CD14-positive monocyte (primary cell): ENCODE data around the gene RABAC1. TPM values are rescaled to one million over a fixed set of nuclear protein-coding genes. Genes with fewer than 3 reads are reported as not detected.

Experiments used
- DNase-seq, 3 donors: peaks; one replicate each; pipeline ENCODE4 v3.0.0-alpha.2; 2011 to 2022
- H2AFZ ChIP-seq: 2 replicates; pipeline ENCODE4 v1.6.0; 2012; ENCODE audit warnings: mild to moderate bottlenecking, low read depth, low read length, inconsistent platforms; ENCODE audit not compliant: insufficient read depth, poor library complexity, severe bottlenecking
- H3K27ac ChIP-seq, 2 donors: 1 replicate in 1 of 2; 2 replicates in 1 of 2; pipeline ENCODE4 v1.5.1; 2012 to 2013; ENCODE audit warnings: low read length in 2 of 2, control low read depth in 1 of 2, inconsistent platforms in 1 of 2, low read depth in 1 of 2, mild to moderate bottlenecking in 1 of 2
- H3K27me3 ChIP-seq, 2 donors: one replicate each; pipeline versions ENCODE4 v1.6.0 to v1.6.1; 2011 to 2013; ENCODE audit warnings: low read length in 2 of 2; ENCODE audit not compliant: control insufficient read depth in 2 of 2, insufficient read depth in 2 of 2
- H3K36me3 ChIP-seq, 2 donors: replicated peaks in 1 of 2; 1 replicate in 1 of 2; 2 replicates in 1 of 2; pipeline versions ENCODE4 v1.5.1 to v1.6.1; 2012 to 2013; ENCODE audit warnings: low read length in 2 of 2, control low read depth in 1 of 2, inconsistent platforms in 1 of 2, mild to moderate bottlenecking in 1 of 2; ENCODE audit not compliant: insufficient read depth in 2 of 2, control insufficient read depth in 1 of 2
- H3K4me1 ChIP-seq, 2 donors: 1 replicate in 1 of 2; 2 replicates in 1 of 2; pipeline versions ENCODE4 v1.5.1 to v1.6.1; 2012 to 2013; ENCODE audit warnings: low read length in 2 of 2, control low read depth in 1 of 2, inconsistent platforms in 1 of 2, mild to moderate bottlenecking in 1 of 2, moderate library complexity in 1 of 2; ENCODE audit not compliant: insufficient read depth in 2 of 2, control insufficient read depth in 1 of 2
- H3K4me2 ChIP-seq: replicated peaks from 2 replicates; pipeline ENCODE3; 2012; ENCODE audit warnings: low read length, moderate library complexity, mild to moderate bottlenecking; ENCODE audit not compliant: poor library complexity, severe bottlenecking; ENCODE audit errors: extremely low read depth
- H3K4me3 ChIP-seq, 3 experiments: fragments of 200-600 bp in 1 of 3; sonication (generic) in 1 of 3; replicated peaks in 1 of 3; 1 replicate in 2 of 3; 2 replicates in 1 of 3; pipeline ENCODE4 v1.5.1; 2011 to 2013; ENCODE audit warnings: low read length in 3 of 3, mild to moderate bottlenecking in 3 of 3, control low read depth in 2 of 3, low read depth in 2 of 3, inconsistent platforms in 1 of 3, moderate library complexity in 1 of 3
- H3K79me2 ChIP-seq: 2 replicates; pipeline ENCODE4 v1.6.0; 2012; ENCODE audit warnings: mild to moderate bottlenecking, control low read depth, inconsistent platforms, low read length, moderate library complexity; ENCODE audit not compliant: insufficient read depth
- H3K9ac ChIP-seq: 2 replicates; pipeline ENCODE4 v1.6.0; 2017; ENCODE audit warnings: low read length, mild to moderate bottlenecking; ENCODE audit not compliant: insufficient read depth, poor library complexity, severe bottlenecking
- H3K9me3 ChIP-seq, 2 donors: replicated peaks in 1 of 2; 1 replicate in 1 of 2; 2 replicates in 1 of 2; pipeline versions ENCODE4 v1.5.1 to v1.6.1; 2012 to 2013; ENCODE audit warnings: low read length in 2 of 2, control low read depth in 1 of 2; ENCODE audit not compliant: control insufficient read depth in 1 of 2, insufficient read depth in 1 of 2
- H4K20me1 ChIP-seq: 2 replicates; pipeline ENCODE4 v1.6.0; 2012; ENCODE audit warnings: mild to moderate bottlenecking, low read length, control low read depth, moderate library complexity; ENCODE audit not compliant: insufficient read depth
- H3K27ac Mint-ChIP-seq, 7 donors: one replicate each; pipeline ENCODE4 v1.8.0; 2020; ENCODE audit warnings: mild to moderate bottlenecking in 7 of 7, mixed read lengths in 7 of 7, moderate library complexity in 6 of 7, inconsistent platforms in 2 of 7
- H3K27me3 Mint-ChIP-seq, 3 donors: one replicate each; pipeline ENCODE4 v1.8.0; 2021 to 2022; ENCODE audit warnings: low read depth in 3 of 3, mild to moderate bottlenecking in 3 of 3, mixed read lengths in 3 of 3, moderate library complexity in 3 of 3, inconsistent platforms in 1 of 3
- H3K36me3 Mint-ChIP-seq, 2 donors: one replicate each; pipeline ENCODE4 v1.8.0; 2020; ENCODE audit warnings: mixed read lengths in 2 of 2, inconsistent platforms in 1 of 2, mild to moderate bottlenecking in 1 of 2
- H3K4me1 Mint-ChIP-seq: one replicate; pipeline ENCODE4 v1.8.0; 2020; ENCODE audit warnings: mild to moderate bottlenecking, mixed read lengths
- H3K4me3 Mint-ChIP-seq, 2 donors: one replicate each; pipeline ENCODE4 v1.8.0; 2020; ENCODE audit warnings: mild to moderate bottlenecking in 2 of 2, mixed read lengths in 2 of 2, moderate library complexity in 1 of 2
- H3K9me3 Mint-ChIP-seq, 7 donors: one replicate each; pipeline ENCODE4 v1.8.0; 2020 to 2022; ENCODE audit warnings: mixed read lengths in 7 of 7, mild to moderate bottlenecking in 6 of 7, moderate library complexity in 6 of 7, inconsistent platforms in 2 of 7
- WGBS: methylation state at CpG from one replicate; pipeline ENCODE4 v1.1.5; 2013; ENCODE audit warnings: missing lambda C conversion rate; ENCODE audit not compliant: insufficient coverage; 5-methylcytosine and 5-hydroxymethylcytosine counted together
- intact Hi-C, 2 donors: fragments of 100-400 bp; cut with micrococcal nuclease; formaldehyde crosslinking; loops; one replicate each; pipeline versions ENCODE4 v1.15.0 to v1.15.1; 2023
- polyA plus RNA-seq, 3 donors: library from polyadenylated mRNA; depleted of rRNA in 1 of 3; unstranded in 2 of 3; stranded (reverse) in 1 of 3; fragments of 300-500 nt in 2 of 3; fragments of >200 nt in 1 of 3; fragmentation: Illumina TruSeq in 2 of 3; gene quantifications; 1 replicate in 2 of 3; 2 replicates in 1 of 3; pipeline ENCODE4 v1.2.3, GENCODE V29; 2012 to 2021
- TF ChIP-seq, protein P1 (sequence below): fragments of 200-600 bp; IDR thresholded peaks from one replicate; pipeline ENCODE4 v1.8.0; 2022; ENCODE audit warnings: antibody characterized with exemption, mild to moderate bottlenecking

RABAC1 gene
- polyA plus RNA-seq, 3 donors, result 126 to 234 (median 202) TPM

DNA sequence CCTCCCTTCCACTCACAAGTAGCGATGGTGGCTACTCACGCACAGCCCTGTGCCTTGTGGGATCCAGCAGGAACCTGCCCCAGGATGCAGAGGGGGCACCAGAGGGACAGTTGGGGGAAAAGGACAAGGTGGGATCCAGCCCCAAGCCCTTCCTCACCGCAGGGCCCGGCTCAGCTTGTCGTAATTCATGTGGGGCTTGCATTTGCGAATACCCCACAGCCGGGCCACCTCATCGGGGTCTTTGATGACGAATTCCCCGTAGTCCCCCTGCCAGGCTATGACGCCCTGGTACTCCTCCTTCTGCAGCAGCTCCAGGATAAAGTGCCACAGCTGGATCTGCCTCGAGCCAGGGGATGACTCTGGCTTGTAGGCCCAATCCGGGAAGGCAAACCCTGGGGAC, 49.4 kb downstream of the RABAC1 start:
- Histone ChIP-seq H2AFZ (no peak overlapping the region), H3K9ac (no peak overlapping the region), H3K9me3 (peaks cover 0 to 5% of the 10 kb centered on the region in 2 donors), H3K36me3 (peaks cover 29 to 32% of the 10 kb centered on the region in 2 donors), H3K79me2 (no peaks in the 10 kb centered on the region), H3K27ac (no peak overlapping the region), H3K4me3 (no peak overlapping the region), H4K20me1 (peaks cover 80% of the 10 kb centered on the region), H3K4me1 (no peaks in the 10 kb centered on the region), H3K27me3 (peaks cover 18 to 36% of the 10 kb centered on the region in 2 donors), H3K4me2 (no peak overlapping the region)
- Mint-ChIP-seq H3K36me3 (peaks cover 30 to 33% of the 10 kb centered on the region in 2 donors), H3K27me3 (peaks cover 4 to 46% (median 43%) of the 10 kb centered on the region in 3 donors), H3K9me3 (peaks cover 0 to 8% (median 4%) of the 10 kb centered on the region in 7 donors), H3K27ac (no peak overlapping the region), H3K4me3 (no peak overlapping the region), H3K4me1 (peaks cover 20% of the 10 kb centered on the region)
- no peak for DNase-seq
- TF ChIP-seq, protein P1, sequence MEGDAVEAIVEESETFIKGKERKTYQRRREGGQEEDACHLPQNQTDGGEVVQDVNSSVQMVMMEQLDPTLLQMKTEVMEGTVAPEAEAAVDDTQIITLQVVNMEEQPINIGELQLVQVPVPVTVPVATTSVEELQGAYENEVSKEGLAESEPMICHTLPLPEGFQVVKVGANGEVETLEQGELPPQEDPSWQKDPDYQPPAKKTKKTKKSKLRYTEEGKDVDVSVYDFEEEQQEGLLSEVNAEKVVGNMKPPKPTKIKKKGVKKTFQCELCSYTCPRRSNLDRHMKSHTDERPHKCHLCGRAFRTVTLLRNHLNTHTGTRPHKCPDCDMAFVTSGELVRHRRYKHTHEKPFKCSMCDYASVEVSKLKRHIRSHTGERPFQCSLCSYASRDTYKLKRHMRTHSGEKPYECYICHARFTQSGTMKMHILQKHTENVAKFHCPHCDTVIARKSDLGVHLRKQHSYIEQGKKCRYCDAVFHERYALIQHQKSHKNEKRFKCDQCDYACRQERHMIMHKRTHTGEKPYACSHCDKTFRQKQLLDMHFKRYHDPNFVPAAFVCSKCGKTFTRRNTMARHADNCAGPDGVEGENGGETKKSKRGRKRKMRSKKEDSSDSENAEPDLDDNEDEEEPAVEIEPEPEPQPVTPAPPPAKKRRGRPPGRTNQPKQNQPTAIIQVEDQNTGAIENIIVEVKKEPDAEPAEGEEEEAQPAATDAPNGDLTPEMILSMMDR, result no peak
- intact Hi-C loops, result no loop called here
- WGBS, result 90% methylated on average over 13 of the region's 13 CpGs

DNA sequence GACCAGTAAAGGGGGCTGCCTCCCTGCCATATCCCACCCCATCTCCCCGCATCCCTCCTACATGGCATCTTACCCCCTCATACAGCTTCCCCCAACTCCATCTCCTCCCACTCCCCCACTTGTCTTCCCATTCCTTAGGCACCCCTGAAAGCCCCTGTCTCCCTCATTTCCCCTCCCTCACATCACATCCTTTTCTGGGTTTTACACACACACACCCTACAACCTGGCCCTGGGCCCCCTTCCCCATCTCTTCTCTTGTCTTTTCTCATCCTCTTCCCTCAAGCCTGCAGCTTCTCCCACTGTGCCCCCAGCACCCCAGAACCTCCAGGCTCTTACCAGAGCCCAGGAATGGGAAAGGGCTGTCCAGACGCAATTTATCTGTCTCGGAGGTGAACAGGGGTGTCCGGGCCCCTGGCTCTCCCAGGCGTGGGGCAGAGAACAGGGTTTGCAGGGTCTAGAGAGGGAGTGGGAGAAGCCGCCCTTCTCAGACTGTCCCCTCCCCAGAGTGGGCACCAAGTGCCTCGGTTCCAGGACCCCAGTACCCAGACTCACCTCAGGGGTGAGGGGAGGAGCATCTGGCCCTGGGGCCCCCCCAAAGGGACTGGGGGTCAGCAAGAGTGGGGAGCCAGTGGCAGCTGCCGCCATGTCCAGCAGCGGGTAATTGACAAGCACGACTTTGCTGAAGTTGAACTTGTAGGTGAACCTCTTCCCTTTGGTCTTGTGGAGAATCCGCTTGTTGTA, 50.2 kb downstream of the RABAC1 start:
- peaks cover 37 to 41% of the 10 kb centered on the region in 2 donors for H3K36me3 ChIP-seq
- DNase-seq, result no peak
- no peak overlapping the region for H3K4me2 ChIP-seq
- H3K4me1 Mint-ChIP-seq, result peaks cover 19% of the 10 kb centered on the region
- peaks cover 4 to 40% (median 36%) of the 10 kb centered on the region in 3 donors for H3K27me3 Mint-ChIP-seq
- H3K27ac Mint-ChIP-seq, result no peak overlapping the region
- peaks cover 0 to 4% (median 0%) of the 10 kb centered on the region in 7 donors for H3K9me3 Mint-ChIP-seq
- no peak overlapping the region for H3K9ac ChIP-seq
- peaks cover 88% of the 10 kb centered on the region for H4K20me1 ChIP-seq
- no peak overlapping the region for H3K4me3 ChIP-seq
- no peak overlapping the region for H3K27ac ChIP-seq
- peaks cover 0 to 5% of the 10 kb centered on the region in 2 donors for H3K9me3 ChIP-seq
- H2AFZ ChIP-seq, result no peak overlapping the region
- 92% methylated on average over 4 of the region's 11 CpGs for WGBS
- peaks cover 13 to 30% of the 10 kb centered on the region in 2 donors for H3K27me3 ChIP-seq
- no peaks in the 10 kb centered on the region for H3K4me1 ChIP-seq
- intact Hi-C loops, result no loop called here
- H3K4me3 Mint-ChIP-seq, result no peak overlapping the region
- H3K36me3 Mint-ChIP-seq, result peaks cover 38 to 39% of the 10 kb centered on the region in 2 donors
- TF ChIP-seq, protein P1, result no peak
- H3K79me2 ChIP-seq, result no peaks in the 10 kb centered on the region
